ENCODE results near the gene BMP7.

Gene BMP7

GRCh38 chr20:57147185-57147584 is 119.3 kb downstream of the BMP7 start:
- no peak for DNase-seq (ENCODE audit: low read depth)

GRCh38 chr20:57146155-57146554 is 120.3 kb downstream of the BMP7 start:
- no peak for DNase-seq (ENCODE audit: low read depth)

GRCh38 chr20:57145089-57145631 is 121.3 kb downstream of the BMP7 start:
- no peak for DNase-seq (ENCODE audit: low read depth)

GRCh38 chr20:57143173-57143572 is 123.3 kb downstream of the BMP7 start:
- no peak for DNase-seq (ENCODE audit: low read depth)

- DNase-seq (ENCODE audit: low read depth): no peak
These were observed 123.8 kb downstream of the BMP7 start for GRCh38 chr20:57142667-57143066.

GRCh38 chr20:57141492-57141891 is 124.9 kb downstream of the BMP7 start:
- no peak for DNase-seq (ENCODE audit: low read depth)

GRCh38 chr20:57140416-57140965 is 126.0 kb downstream of the BMP7 start:
- DNase-seq (ENCODE audit: low read depth): no peak

GRCh38 chr20:57139342-57140093 is 126.9 kb downstream of the BMP7 start:
- no peak for DNase-seq (ENCODE audit: low read depth)

GRCh38 chr20:57138198-57138995 is 128.0 kb downstream of the BMP7 start:
- DNase-seq (ENCODE audit: low read depth): no peak

- DNase-seq (ENCODE audit: low read depth): no peak
These were observed 128.8 kb downstream of the BMP7 start for GRCh38 chr20:57137676-57138075.

- no peak for DNase-seq (ENCODE audit: low read depth)
These were observed 129.7 kb downstream of the BMP7 start for GRCh38 chr20:57136734-57137133.

GRCh38 chr20:57135875-57136274 is 130.6 kb downstream of the BMP7 start:
- DNase-seq (ENCODE audit: low read depth): no peak

- DNase-seq (ENCODE audit: low read depth): no peak
These were observed 131.6 kb downstream of the BMP7 start for GRCh38 chr20:57134804-57135203.

- no peak for DNase-seq (ENCODE audit: low read depth)
These were observed 132.4 kb downstream of the BMP7 start for GRCh38 chr20:57133926-57134650.

GRCh38 chr20:57131601-57132391 is 134.6 kb downstream of the BMP7 start:
- DNase-seq (ENCODE audit: low read depth): no peak

- no peak for DNase-seq (ENCODE audit: low read depth)
These were observed 135.4 kb downstream of the BMP7 start for GRCh38 chr20:57131077-57131476.

GRCh38 chr20:57130160-57130772 is 136.2 kb downstream of the BMP7 start:
- no peak for DNase-seq (ENCODE audit: low read depth)

- DNase-seq (ENCODE audit: low read depth): no peak
These were observed 137.1 kb downstream of the BMP7 start for GRCh38 chr20:57129303-57129702.

- DNase-seq (ENCODE audit: low read depth): no peak
These were observed 138.2 kb downstream of the BMP7 start for GRCh38 chr20:57128044-57128757.

GRCh38 chr20:57126481-57127092 is 139.9 kb downstream of the BMP7 start:
- no peak for DNase-seq (ENCODE audit: low read depth)

Data from fibroblast of the conjunctiva (primary cell).